Measurements from ENCODE around the gene TIAL1. TPM values are rescaled to one million over a fixed set of nuclear protein-coding genes. Genes with fewer than 3 reads are reported as not detected.

The TIAL1 gene
- polyA plus RNA-seq, 3 donors: 6.7 to 118 (median 7.2) TPM

GRCh38 chr10:119555178-119555784, 41.5 kb downstream of the TIAL1 start:
- no peak for DNase-seq
- no peaks in the 10 kb centered on the region for H3K27me3 ChIP-seq (ENCODE audit: control insufficient read depth in 2 of 2, insufficient read depth in 2 of 2, low read length in 2 of 2)
- H3K9me3 ChIP-seq (replicated peaks in 1 of 2; ENCODE audit: control insufficient read depth in 1 of 2, insufficient read depth in 1 of 2, low read length in 2 of 2): no peaks in the 10 kb centered on the region
- no peak overlapping the region for H3K4me3 Mint-ChIP-seq
- intact Hi-C loops (cut with micrococcal nuclease): no loop called here
- no peaks in the 10 kb centered on the region for H3K36me3 ChIP-seq (replicated peaks in 1 of 2; ENCODE audit: control insufficient read depth in 1 of 2, insufficient read depth in 2 of 2, low read length in 2 of 2)
- H3K27me3 Mint-ChIP-seq (ENCODE audit: low read depth in 3 of 3): peaks cover under 1 to 4% (median 4%) of the 10 kb centered on the region in 3 donors
- TF ChIP-seq CTCF (IDR thresholded peaks at IDR 0.05): no peak
- no peaks in the 10 kb centered on the region for H3K4me1 Mint-ChIP-seq
- no peak overlapping the region for H3K27ac ChIP-seq (ENCODE audit: low read depth in 1 of 2, low read length in 2 of 2)
- H3K4me2 ChIP-seq (replicated peaks; ENCODE audit: extremely low read depth, low read length, poor library complexity, severe bottlenecking): no peak overlapping the region
- peaks cover 0 to 9% (median 2%) of the 10 kb centered on the region in 7 donors for H3K9me3 Mint-ChIP-seq
- no peaks in the 10 kb centered on the region for H3K36me3 Mint-ChIP-seq
- no peaks in the 10 kb centered on the region for H3K4me1 ChIP-seq (ENCODE audit: control insufficient read depth in 1 of 2, insufficient read depth in 2 of 2, low read length in 2 of 2)
- no peak overlapping the region for H3K9ac ChIP-seq (ENCODE audit: insufficient read depth, low read length, poor library complexity, severe bottlenecking)
- no peaks in the 10 kb centered on the region for H3K79me2 ChIP-seq (ENCODE audit: insufficient read depth, low read length)
- H3K4me3 ChIP-seq (replicated peaks in 1 of 3; ENCODE audit: low read depth in 2 of 3, low read length in 3 of 3): no peak overlapping the region
- H2AFZ ChIP-seq (ENCODE audit: insufficient read depth, low read depth, low read length, poor library complexity, severe bottlenecking): no peak overlapping the region
- no peaks in the 10 kb centered on the region for H4K20me1 ChIP-seq (ENCODE audit: insufficient read depth, low read length)
- 100% methylated on average over 2 of the region's 6 CpGs for WGBS (ENCODE audit: insufficient coverage)
- H3K27ac Mint-ChIP-seq: no peak overlapping the region

- H3K4me1 ChIP-seq (ENCODE audit: control insufficient read depth in 1 of 2, insufficient read depth in 2 of 2, low read length in 2 of 2): no peaks in the 10 kb centered on the region
- H3K4me3 ChIP-seq (replicated peaks in 1 of 3; ENCODE audit: low read depth in 2 of 3, low read length in 3 of 3): no peak overlapping the region
- intact Hi-C loops (cut with micrococcal nuclease): no loop called here
- no peak overlapping the region for H2AFZ ChIP-seq (ENCODE audit: insufficient read depth, low read depth, low read length, poor library complexity, severe bottlenecking)
- H3K9me3 ChIP-seq (replicated peaks in 1 of 2; ENCODE audit: control insufficient read depth in 1 of 2, insufficient read depth in 1 of 2, low read length in 2 of 2): no peaks in the 10 kb centered on the region
- no peaks in the 10 kb centered on the region for H3K27me3 ChIP-seq (ENCODE audit: control insufficient read depth in 2 of 2, insufficient read depth in 2 of 2, low read length in 2 of 2)
- Mint-ChIP-seq H3K9me3 (peaks cover 0 to 2% (median 0%) of the 10 kb centered on the region in 7 donors), H3K4me1 (no peaks in the 10 kb centered on the region), H3K27me3 (ENCODE audit: low read depth in 3 of 3) (peaks cover 7 to 13% (median 13%) of the 10 kb centered on the region in 3 donors), H3K4me3 (no peak overlapping the region), H3K36me3 (no peaks in the 10 kb centered on the region), H3K27ac (no peak overlapping the region)
- H3K9ac ChIP-seq (ENCODE audit: insufficient read depth, low read length, poor library complexity, severe bottlenecking): no peak overlapping the region
- H3K79me2 ChIP-seq (ENCODE audit: insufficient read depth, low read length): no peaks in the 10 kb centered on the region
- H3K4me2 ChIP-seq (replicated peaks; ENCODE audit: extremely low read depth, low read length, poor library complexity, severe bottlenecking): no peak overlapping the region
- no peaks in the 10 kb centered on the region for H4K20me1 ChIP-seq (ENCODE audit: insufficient read depth, low read length)
- no peak overlapping the region for H3K27ac ChIP-seq (ENCODE audit: low read depth in 1 of 2, low read length in 2 of 2)
- no peak for TF ChIP-seq CTCF (IDR thresholded peaks at IDR 0.05)
- WGBS (ENCODE audit: insufficient coverage): 55% methylated on average over 4 of the region's 4 CpGs
- no peak for DNase-seq
- no peaks in the 10 kb centered on the region for H3K36me3 ChIP-seq (replicated peaks in 1 of 2; ENCODE audit: control insufficient read depth in 1 of 2, insufficient read depth in 2 of 2, low read length in 2 of 2)
Observed at GRCh38 chr10:119550827-119551226, 45.9 kb downstream of the TIAL1 start.

All from CD14-positive monocyte (primary cell).